ENCODE data around the gene ZNF512B. TPM values are rescaled to one million over a fixed set of nuclear protein-coding genes. Genes with fewer than 3 reads are reported as not detected.

Gene ZNF512B
- total RNA-seq, 4 donors from 2014 or later, result 13.4 to 24.8 (median 19.0) TPM

- Histone ChIP-seq H3K27ac (peak within 1 kb of the TSS; percentile 20 to 86 (median 66)), H3K36me3 (peaks cover 23% of the 10 kb centered on the region in 2 donors), H3K27me3 (no peaks in the 10 kb centered on the region), H3K4me1 (peaks cover 24 to 26% of the 10 kb centered on the region in 2 donors), H3K9me3 (no peaks in the 10 kb centered on the region), H3K4me3 (replicated peaks in 1 of 3) (peak within 1 kb of the TSS; percentile 16 to 98 (median 75))
- intact Hi-C loops (cut with DNase I), result no loop called here
- peak; percentile 94 to 96 for DNase-seq
- WGBS, 2 donors, result 0 to 1% methylated on average over 34 to 65 of the region's 75 CpGs
- peak in 1 of 2 donors; percentile 75 for TF ChIP-seq POLR2A (IDR thresholded peaks at IDR 0.05)
- TF ChIP-seq CTCF (IDR thresholded peaks at IDR 0.05), result peak; percentile 32 to 84 (median 62)
Observed at GRCh38 chr20:63980806-63981728, 11.3 kb upstream of the ZNF512B start, which contains the start of gene PRPF6. TSS of gene PRPF6 (plus strand) at chr20:63981132. CDS start at chr20:63981246, 114 bp downstream.

GRCh38 chr20:63980317-63980805, 10.6 kb upstream of the ZNF512B start:
- Histone ChIP-seq H3K27ac (peak overlapping the region; percentile 20 to 66 (median 41)), H3K36me3 (peaks cover 17 to 19% of the 10 kb centered on the region in 2 donors), H3K4me3 (replicated peaks in 1 of 3) (peak overlapping the region in 2 of 3 donors; percentile 16 to 68), H3K4me1 (peaks cover 24 to 26% of the 10 kb centered on the region in 2 donors), H3K27me3 (no peaks in the 10 kb centered on the region), H3K9me3 (no peaks in the 10 kb centered on the region)
- no peak for DNase-seq
- TF ChIP-seq POLR2A (IDR thresholded peaks at IDR 0.05) (no peak), CTCF (IDR thresholded peaks at IDR 0.05) (no peak)
- 68 to 76% methylated on average over 12 to 14 of the region's 15 CpGs for WGBS, 2 donors
- intact Hi-C loops (cut with DNase I), result no loop called here

DNA sequence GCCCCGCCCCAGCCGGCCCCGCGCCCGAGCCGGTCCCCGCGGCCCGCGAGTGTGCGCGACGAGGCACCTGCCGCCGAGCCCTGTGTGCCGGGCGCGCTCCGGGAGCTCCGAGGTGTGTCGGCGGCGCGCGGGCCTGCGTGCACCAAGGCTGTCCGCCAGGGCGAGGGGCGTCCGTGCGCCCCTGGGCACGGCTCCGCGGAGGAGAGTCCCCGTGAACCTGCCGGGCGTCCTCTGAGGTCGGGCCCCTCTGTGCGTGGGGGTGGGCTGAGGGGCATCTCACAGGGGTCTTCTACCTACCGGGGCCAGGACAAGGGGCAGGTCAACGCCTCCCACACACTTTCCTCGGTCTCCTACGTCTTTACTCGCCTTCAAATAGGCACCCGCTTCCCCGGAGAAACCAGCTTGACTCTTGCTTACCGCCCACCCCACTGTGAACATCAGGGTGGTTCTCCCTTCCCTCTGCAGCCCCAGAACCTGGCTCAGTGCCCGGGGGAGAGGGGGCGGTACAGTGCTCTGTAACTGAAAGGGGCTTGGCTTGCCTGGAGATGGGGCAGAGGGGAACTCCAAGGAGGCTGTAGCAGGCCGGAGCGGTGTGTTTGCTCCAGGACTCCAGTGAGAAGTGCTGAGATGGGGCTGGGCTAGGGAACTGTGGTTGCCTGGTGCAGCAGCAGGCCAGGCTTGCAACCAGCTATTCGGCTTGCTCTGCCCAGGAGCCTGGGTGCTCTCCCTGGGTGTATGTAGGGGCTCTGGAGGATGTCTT, 10.0 kb upstream of the ZNF512B start, which contains the start of gene SAMD10:
Gene SAMD10 (minus strand): TSS at position 86 of the 760 bp plus-strand sequence. CDS start 175 bp downstream, outside the sequence.
- peak within 1 kb of the TSS in 2 of 3 donors; percentile 20 to 59 for H3K27ac ChIP-seq
- 6 to 22% methylated on average over 3 to 21 of the region's 52 CpGs for WGBS, 2 donors
- H3K36me3 ChIP-seq, result peaks cover 10 to 12% of the 10 kb centered on the region in 2 donors
- H3K27me3 ChIP-seq, result no peaks in the 10 kb centered on the region
- no peak for TF ChIP-seq POLR2A (IDR thresholded peaks at IDR 0.05)
- TF ChIP-seq CTCF (IDR thresholded peaks at IDR 0.05), result peak in 2 of 6 experiments; percentile 24 to 33
- peak; percentile 50 to 54 for DNase-seq
- peaks cover 24 to 26% of the 10 kb centered on the region in 2 donors for H3K4me1 ChIP-seq
- peak within 1 kb of the TSS; percentile 45 to 75 (median 49) for H3K4me3 ChIP-seq (replicated peaks in 1 of 3)
- intact Hi-C loops (cut with DNase I), result no loop called here
- H3K9me3 ChIP-seq, result no peaks in the 10 kb centered on the region

DNA sequence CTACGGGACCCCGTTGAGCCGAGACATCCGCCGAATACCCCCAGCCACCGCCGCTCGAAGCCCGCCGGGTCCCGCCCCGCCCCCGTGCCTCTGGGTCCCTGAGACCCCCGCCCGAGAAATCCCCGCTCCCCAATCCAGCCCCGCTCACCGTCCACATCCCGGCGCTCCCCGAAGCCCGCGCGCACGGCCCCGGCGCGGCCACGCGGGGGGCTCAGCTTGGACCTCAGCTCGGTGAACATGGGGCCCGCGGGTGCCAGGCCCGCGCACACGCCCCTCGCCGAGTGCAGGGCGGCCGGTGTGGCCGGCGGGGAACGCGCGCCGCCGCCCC, 9.5 kb upstream of the ZNF512B start:
- no peak for DNase-seq
- TF ChIP-seq POLR2A (IDR thresholded peaks at IDR 0.05) (no peak), CTCF (IDR thresholded peaks at IDR 0.05) (no peak)
- 0 to 4% methylated on average over 5 of the region's 47 CpGs for WGBS, 2 donors
- Histone ChIP-seq H3K27me3 (no peaks in the 10 kb centered on the region), H3K27ac (peak overlapping the region in 1 of 3 donors; percentile 59), H3K36me3 (peaks cover 5 to 7% of the 10 kb centered on the region in 2 donors), H3K4me3 (replicated peaks in 1 of 3) (peak overlapping the region; percentile 45 to 75 (median 49)), H3K4me1 (peaks cover 24 to 26% of the 10 kb centered on the region in 2 donors), H3K9me3 (no peaks in the 10 kb centered on the region)
- intact Hi-C loops (cut with DNase I), result no loop called here
